Measurements from ENCODE around the gene KIAA1755. TPM values are rescaled to one million over a fixed set of nuclear protein-coding genes. Genes with fewer than 3 reads are reported as not detected.
"Not testable (repeated sequence)": the region's sequence is repeated elsewhere in the genome, so short reads cannot be mapped to it uniquely, and the experiment has no call there.

Gene KIAA1755
- total and polyA plus RNA-seq, 7 donors: 1.2 to 39.1 (median 11.6) TPM; not detected in 1

- H3K4me1 ChIP-seq: peaks cover 0 to 41% (median 22%) of the 10 kb centered on the region in 4 donors
- 53 to 76% methylated on average over 2 of the region's 2 CpGs for WGBS, 2 donors
- H3K27me3 ChIP-seq: peaks cover 4 to 31% (median 7%) of the 10 kb centered on the region in 3 donors
- no peaks in the 10 kb centered on the region for H3K36me3 ChIP-seq
- no peaks in the 10 kb centered on the region for H3K9me3 ChIP-seq
- no peak for DNase-seq
- intact Hi-C loops (cut with DNase I): no loop called here
- TF ChIP-seq POLR2A (IDR thresholded peaks at IDR 0.05) (no peak), EP300 (IDR thresholded peaks at IDR 0.05) (no peak), CTCF (IDR thresholded peaks at IDR 0.05) (no peak), POLR2AphosphoS5 (IDR thresholded peaks at IDR 0.05) (no peak)
- peak overlapping the region; percentile 36 to 85 (median 44) for H3K27ac ChIP-seq
- H3K4me3 ChIP-seq: no peak overlapping the region
These were observed 3.6 kb downstream of the KIAA1755 start for GRCh38 chr20:38256966-38257365.

DNA sequence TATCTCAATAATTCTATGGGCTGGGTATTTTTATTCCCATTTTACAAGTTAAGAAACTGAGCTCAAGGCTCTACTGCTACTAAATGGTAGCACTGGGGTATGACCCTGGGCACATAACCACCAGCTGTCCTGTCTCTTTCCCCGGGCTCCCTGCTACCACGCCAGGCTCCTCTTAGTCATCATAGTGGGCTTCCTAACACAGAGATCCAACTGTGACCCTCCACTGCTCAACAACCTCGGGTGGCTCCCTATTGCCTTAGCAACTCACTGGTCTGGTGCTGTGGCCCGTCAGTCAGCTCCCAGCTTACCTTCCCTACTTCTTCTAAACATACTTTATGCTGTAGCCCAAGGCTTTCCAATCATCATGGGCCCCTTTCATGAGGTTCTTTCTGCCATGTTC lies 4.5 kb downstream of the KIAA1755 start:
- Histone ChIP-seq H3K9me3 (no peaks in the 10 kb centered on the region), H3K27ac (peak overlapping the region; percentile 39 to 73 (median 64)), H3K27me3 (peaks cover 4 to 24% (median 7%) of the 10 kb centered on the region in 3 donors), H3K4me3 (no peak overlapping the region), H3K4me1 (peaks cover 0 to 41% (median 26%) of the 10 kb centered on the region in 4 donors), H3K36me3 (no peaks in the 10 kb centered on the region)
- no peak for DNase-seq
- intact Hi-C loops (cut with DNase I): no loop called here
- TF ChIP-seq EP300 (IDR thresholded peaks at IDR 0.05): no peak
- no peak for TF ChIP-seq POLR2A (IDR thresholded peaks at IDR 0.05)
- TF ChIP-seq CTCF (IDR thresholded peaks at IDR 0.05): no peak
- no peak for TF ChIP-seq POLR2AphosphoS5 (IDR thresholded peaks at IDR 0.05)
- 73 to 79% methylated on average over 4 of the region's 4 CpGs for WGBS, 2 donors

DNA sequence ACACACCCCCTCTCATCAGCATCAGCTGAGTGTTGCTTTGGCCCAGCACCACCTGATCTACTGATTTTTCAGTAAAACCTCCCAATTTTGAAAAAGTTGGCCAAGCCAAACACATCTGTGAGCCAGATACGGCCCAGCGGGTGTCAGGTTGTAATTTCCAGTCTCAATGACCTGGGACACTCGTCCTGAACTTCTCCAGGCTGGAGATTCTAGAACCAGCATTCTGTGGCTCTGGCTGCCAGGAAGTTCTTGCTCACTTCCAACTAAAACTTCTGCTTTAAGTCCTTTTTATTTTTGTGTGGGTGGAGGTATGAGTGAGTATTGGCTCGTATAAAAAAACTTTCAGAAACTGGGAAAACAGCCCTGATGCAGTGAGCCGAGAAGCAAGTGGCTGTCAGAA lies 5.1 kb downstream of the KIAA1755 start:
- Histone ChIP-seq H3K27me3 (peaks cover 2 to 18% (median 4%) of the 10 kb centered on the region in 3 donors), H3K4me3 (no peak overlapping the region), H3K9me3 (no peaks in the 10 kb centered on the region), H3K4me1 (peaks cover 0 to 37% (median 25%) of the 10 kb centered on the region in 4 donors), H3K27ac (peak overlapping the region; percentile 61 to 73 (median 68)), H3K36me3 (no peaks in the 10 kb centered on the region)
- WGBS, 2 donors: 65 to 70% methylated on average over 5 of the region's 5 CpGs
- peak; percentile 74 for DNase-seq
- TF ChIP-seq POLR2AphosphoS5 (IDR thresholded peaks at IDR 0.05) (peak in 1 of 4 donors; percentile 40), POLR2A (IDR thresholded peaks at IDR 0.05) (no peak)
- intact Hi-C loops (cut with DNase I): no loop called here

GRCh38 chr20:38254621-38255020 lies 5.9 kb downstream of the KIAA1755 start:
- WGBS, 2 donors: 81 to 83% methylated on average over 4 of the region's 4 CpGs

GRCh38 chr20:38253571-38253970 lies 7.0 kb downstream of the KIAA1755 start:
- intact Hi-C loops (cut with DNase I): no loop called here
- Histone ChIP-seq H3K4me1 (peaks cover 0 to 35% (median 27%) of the 10 kb centered on the region in 4 donors), H3K9me3 (no peaks in the 10 kb centered on the region), H3K27ac (peak overlapping the region; percentile 61 to 73 (median 68)), H3K4me3 (no peak overlapping the region), H3K27me3 (peaks cover 0 to 5% (median 0%) of the 10 kb centered on the region in 3 donors), H3K36me3 (no peaks in the 10 kb centered on the region)
- 80 to 81% methylated on average over 6 of the region's 6 CpGs for WGBS, 2 donors
- TF ChIP-seq POLR2AphosphoS5 (IDR thresholded peaks at IDR 0.05) (no peak), CTCF (IDR thresholded peaks at IDR 0.05) (no peak), EP300 (IDR thresholded peaks at IDR 0.05) (no peak), POLR2A (IDR thresholded peaks at IDR 0.05) (no peak)
- no peak for DNase-seq

More at GRCh38 chr20:38254621-38255020, 5.9 kb downstream of the KIAA1755 start:
- intact Hi-C loops (cut with DNase I); H3K4me3 ChIP-seq; H3K36me3 ChIP-seq; H3K9me3 ChIP-seq; DNase-seq: not testable (repeated sequence)
- Histone ChIP-seq H3K4me1 (peaks cover 0 to 35% (median 26%) of the 10 kb centered on the region in 4 donors), H3K27me3 (peaks cover 0 to 10% (median 0%) of the 10 kb centered on the region in 3 donors), H3K27ac (peak overlapping the region; percentile 61 to 73 (median 68))
